Glutamatergic neuron (in vitro differentiated cells): Measurements from ENCODE around the gene NAA80. TPM values are rescaled to one million over a fixed set of nuclear protein-coding genes. Genes with fewer than 3 reads are reported as not detected.

Experiments
- DNase-seq: peaks from one replicate; pipeline ENCODE4 v3.0.0; 2022
- H3K27ac Mint-ChIP-seq: one replicate; pipeline ENCODE4 v1.8.0; 2020; ENCODE audit warnings: mild to moderate bottlenecking, mixed read lengths, inconsistent platforms; ENCODE audit not compliant: unreplicated experiment
- H3K27me3 Mint-ChIP-seq: one replicate; pipeline ENCODE4 v1.8.0; 2020; ENCODE audit warnings: mild to moderate bottlenecking, moderate library complexity, mixed read lengths, inconsistent platforms; ENCODE audit not compliant: unreplicated experiment
- H3K36me3 Mint-ChIP-seq: one replicate; pipeline ENCODE4 v1.8.0; 2020; ENCODE audit warnings: mild to moderate bottlenecking, mixed read lengths, inconsistent platforms; ENCODE audit not compliant: unreplicated experiment
- H3K4me1 Mint-ChIP-seq: one replicate; pipeline ENCODE4 v1.8.0; 2020; ENCODE audit warnings: mild to moderate bottlenecking, low read depth, mixed read lengths, inconsistent platforms; ENCODE audit not compliant: unreplicated experiment
- H3K4me3 Mint-ChIP-seq: one replicate; pipeline ENCODE4 v1.8.0; 2020; ENCODE audit warnings: mild to moderate bottlenecking, mixed read lengths, inconsistent platforms; ENCODE audit not compliant: unreplicated experiment
- H3K9me3 Mint-ChIP-seq: one replicate; pipeline ENCODE4 v1.8.0; 2020; ENCODE audit warnings: mild to moderate bottlenecking, moderate library complexity, mixed read lengths, inconsistent platforms; ENCODE audit not compliant: unreplicated experiment
- CTCF ChIP-seq: fragments of 200-600 bp; sonication (generic); IDR thresholded peaks from one replicate; pipeline ENCODE4 v1.5.0; 2021; ENCODE audit not compliant: partially characterized antibody, unreplicated experiment
- total RNA-seq: library from RNA; stranded (reverse); fragmentation: NEBNext Ultra II Directional; extraction: Animal tissue kit (Norgen Biotek cat#: 25700); gene quantifications from one replicate; pipeline ENCODE4 v1.2.1, GENCODE V29; 2021; ENCODE audit not compliant: unreplicated experiment

NAA80 gene
- total RNA-seq, 1 donor from 2014 or later: 13.3 TPM

GRCh38 chr3:50292159-50293078 is 6.8 kb downstream of the NAA80 start, which contains the start of gene IFRD2:
Gene IFRD2, minus strand, starts transcription at chr3:50292429. Its CDS starts 155 bp downstream, at chr3:50292274.
- Mint-ChIP-seq H3K9me3 (peaks cover 4% of the 10 kb centered on the region), H3K4me1 (peaks cover 8% of the 10 kb centered on the region), H3K36me3 (no peaks in the 10 kb centered on the region), H3K27ac (peak within 1 kb of the TSS; percentile 93), H3K4me3 (peak within 1 kb of the TSS; percentile 91), H3K27me3 (peaks cover 2% of the 10 kb centered on the region)
- TF ChIP-seq CTCF: no peak
- peak; percentile 95 for DNase-seq

GRCh38 chr3:50290161-50290641 is 9.0 kb downstream of the NAA80 start:
- H3K36me3 Mint-ChIP-seq: no peaks in the 10 kb centered on the region
- peaks cover 4% of the 10 kb centered on the region for H3K9me3 Mint-ChIP-seq
- H3K27ac Mint-ChIP-seq: no peak overlapping the region
- peaks cover 2% of the 10 kb centered on the region for H3K27me3 Mint-ChIP-seq
- no peak for DNase-seq
- TF ChIP-seq CTCF: no peak
- H3K4me3 Mint-ChIP-seq: no peak overlapping the region
- peaks cover 8% of the 10 kb centered on the region for H3K4me1 Mint-ChIP-seq

- no peak for DNase-seq
- no peak for TF ChIP-seq CTCF
- peaks cover 8% of the 10 kb centered on the region for H3K4me1 Mint-ChIP-seq
- no peak overlapping the region for H3K27ac Mint-ChIP-seq
- peaks cover 4% of the 10 kb centered on the region for H3K9me3 Mint-ChIP-seq
- no peaks in the 10 kb centered on the region for H3K36me3 Mint-ChIP-seq
- no peak overlapping the region for H3K4me3 Mint-ChIP-seq
- peaks cover 2% of the 10 kb centered on the region for H3K27me3 Mint-ChIP-seq
Measured at GRCh38 chr3:50289130-50289529, 10.1 kb downstream of the NAA80 start.

- DNase-seq: no peak
- Mint-ChIP-seq H3K27ac (no peak overlapping the region), H3K36me3 (no peaks in the 10 kb centered on the region), H3K4me3 (no peak overlapping the region), H3K9me3 (peaks cover 4% of the 10 kb centered on the region), H3K4me1 (peaks cover 8% of the 10 kb centered on the region), H3K27me3 (peaks cover 2% of the 10 kb centered on the region)
- TF ChIP-seq CTCF: no peak
Measured at GRCh38 chr3:50288387-50289007, 10.7 kb downstream of the NAA80 start.
